ENCODE results near the gene ZNF587. TPM values are rescaled to one million over a fixed set of nuclear protein-coding genes. Genes with fewer than 3 reads are reported as not detected.

Gene ZNF587
- total RNA-seq, 1 experiment from 2014 or later, result 16.3 TPM

GRCh38 chr19:57903618-57904184, 54.0 kb downstream of the ZNF587 start:
- peaks cover 10% of the 10 kb centered on the region; the same call in 1 of the 2 replicates for H3K9me3 ChIP-seq (ENCODE audit: low read length)
- DNase-seq (no peak), ATAC-seq (no peak)
- no peak overlapping the region for H3K4me3 ChIP-seq (ENCODE audit: low read length)
- no peak overlapping the region for H3K27ac ChIP-seq (ENCODE audit: low read length)
- ChIA-PET CTCF (no interaction called here), POLR2A (ENCODE audit: unreplicated experiment) (no interaction called here)
- H3K36me3 ChIP-seq (ENCODE audit: low read depth, low read length), result peaks cover 24% of the 10 kb centered on the region
- H3K4me1 ChIP-seq (ENCODE audit: insufficient read depth, low read length), result no peaks in the 10 kb centered on the region
- TF ChIP-seq EZH2phosphoT487 (IDR thresholded peaks at IDR 0.05; ENCODE audit: borderline replicate concordance, low read length) (no peak), CTCF (conservative IDR thresholded peaks at IDR 0.05; ENCODE audit: low read depth, low read length) (no peak), EZH2 (IDR thresholded peaks at IDR 0.05; ENCODE audit: low read length, unreplicated experiment) (no peak)
- no TSS peak for BruUV-seq (replicated peaks)
- H3K9me2 ChIP-seq (replicated peaks; ENCODE audit: low read length), result no peaks in the 10 kb centered on the region
- no peaks in the 10 kb centered on the region for H4K20me1 ChIP-seq (ENCODE audit: low read length)
- intact Hi-C loops (cut with micrococcal nuclease), result no loop called here
- H3K27me3 ChIP-seq (ENCODE audit: low read length), result no peaks in the 10 kb centered on the region
- no peaks in the 10 kb centered on the region for H3K79me2 ChIP-seq (ENCODE audit: low read length)
- no peak overlapping the region for H3K9ac ChIP-seq (ENCODE audit: low read length)
- no peaks in the 10 kb centered on the region for H3F3A ChIP-seq (ENCODE audit: low read length, unreplicated experiment)
- no peak overlapping the region for H2AFZ ChIP-seq (ENCODE audit: low read length)
- no peak overlapping the region for H3K4me2 ChIP-seq (ENCODE audit: low read length)

GRCh38 chr19:57905258-57905657, 55.6 kb downstream of the ZNF587 start:
- Histone ChIP-seq H3K27me3 (ENCODE audit: low read length) (no peaks in the 10 kb centered on the region), H3K9me2 (replicated peaks; ENCODE audit: low read length) (no peaks in the 10 kb centered on the region), H2AFZ (ENCODE audit: low read length) (no peak overlapping the region), H4K20me1 (ENCODE audit: low read length) (no peaks in the 10 kb centered on the region), H3K9me3 (ENCODE audit: low read length) (peaks cover 10% of the 10 kb centered on the region; the same call in 1 of the 2 replicates), H3K79me2 (ENCODE audit: low read length) (no peaks in the 10 kb centered on the region), H3K36me3 (ENCODE audit: low read depth, low read length) (peaks cover 34% of the 10 kb centered on the region), H3K4me3 (ENCODE audit: low read length) (no peak overlapping the region), H3K9ac (ENCODE audit: low read length) (no peak overlapping the region), H3K4me2 (ENCODE audit: low read length) (no peak overlapping the region), H3K27ac (ENCODE audit: low read length) (no peak overlapping the region), H3K4me1 (ENCODE audit: insufficient read depth, low read length) (no peaks in the 10 kb centered on the region), H3F3A (ENCODE audit: low read length, unreplicated experiment) (no peaks in the 10 kb centered on the region)
- no TSS peak for BruUV-seq (replicated peaks)
- TF ChIP-seq CTCF (conservative IDR thresholded peaks at IDR 0.05; ENCODE audit: low read depth, low read length), result no peak
- no peak for TF ChIP-seq EZH2 (IDR thresholded peaks at IDR 0.05; ENCODE audit: low read length, unreplicated experiment)
- TF ChIP-seq EZH2phosphoT487 (IDR thresholded peaks at IDR 0.05; ENCODE audit: borderline replicate concordance, low read length), result no peak
- ATAC-seq, result no peak
- ChIA-PET CTCF (no interaction called here), POLR2A (ENCODE audit: unreplicated experiment) (no interaction called here)
- no peak for DNase-seq
- intact Hi-C loops (cut with micrococcal nuclease), result no loop called here

GRCh38 chr19:57907394-57907793, 57.7 kb downstream of the ZNF587 start:
- Histone ChIP-seq H3K4me1 (ENCODE audit: insufficient read depth, low read length) (no peaks in the 10 kb centered on the region), H3K27me3 (ENCODE audit: low read length) (no peaks in the 10 kb centered on the region), H3K27ac (ENCODE audit: low read length) (no peak overlapping the region), H3K9me2 (replicated peaks; ENCODE audit: low read length) (no peaks in the 10 kb centered on the region), H3K9me3 (ENCODE audit: low read length) (peaks cover 10% of the 10 kb centered on the region; the same call in 1 of the 2 replicates), H2AFZ (ENCODE audit: low read length) (no peak overlapping the region), H3K36me3 (ENCODE audit: low read depth, low read length) (peaks cover 52% of the 10 kb centered on the region), H3K79me2 (ENCODE audit: low read length) (no peaks in the 10 kb centered on the region), H3K9ac (ENCODE audit: low read length) (no peak overlapping the region), H3K4me3 (ENCODE audit: low read length) (no peak overlapping the region), H3F3A (ENCODE audit: low read length, unreplicated experiment) (no peaks in the 10 kb centered on the region), H4K20me1 (ENCODE audit: low read length) (no peaks in the 10 kb centered on the region), H3K4me2 (ENCODE audit: low read length) (no peak overlapping the region)
- DNase-seq (no peak), ATAC-seq (no peak)
- no TSS peak for BruUV-seq (replicated peaks)
- ChIA-PET POLR2A (ENCODE audit: unreplicated experiment) (no interaction called here), CTCF (no interaction called here)
- intact Hi-C loops (cut with micrococcal nuclease), result no loop called here
- TF ChIP-seq CTCF (conservative IDR thresholded peaks at IDR 0.05; ENCODE audit: low read depth, low read length) (no peak), EZH2phosphoT487 (IDR thresholded peaks at IDR 0.05; ENCODE audit: borderline replicate concordance, low read length) (no peak), EZH2 (IDR thresholded peaks at IDR 0.05; ENCODE audit: low read length, unreplicated experiment) (no peak)
